ENCODE measurements around the gene ARL8B.

- no peak for TF ChIP-seq CTCF (IDR thresholded peaks at IDR 0.05; ENCODE audit: low read depth, low read length, missing input control)
- no peak for TF ChIP-seq MAX (IDR thresholded peaks at IDR 0.05)
- no peak for TF ChIP-seq TAF1 (conservative IDR thresholded peaks at IDR 0.05)
- TF ChIP-seq FOXA1 (IDR thresholded peaks at IDR 0.05): no peak
Measured at GRCh38 chr3:5165698-5166097, 43.6 kb downstream of the ARL8B start.

All from liver (tissue), 3 donors.